ENCODE data around the gene L3MBTL3.

DNA sequence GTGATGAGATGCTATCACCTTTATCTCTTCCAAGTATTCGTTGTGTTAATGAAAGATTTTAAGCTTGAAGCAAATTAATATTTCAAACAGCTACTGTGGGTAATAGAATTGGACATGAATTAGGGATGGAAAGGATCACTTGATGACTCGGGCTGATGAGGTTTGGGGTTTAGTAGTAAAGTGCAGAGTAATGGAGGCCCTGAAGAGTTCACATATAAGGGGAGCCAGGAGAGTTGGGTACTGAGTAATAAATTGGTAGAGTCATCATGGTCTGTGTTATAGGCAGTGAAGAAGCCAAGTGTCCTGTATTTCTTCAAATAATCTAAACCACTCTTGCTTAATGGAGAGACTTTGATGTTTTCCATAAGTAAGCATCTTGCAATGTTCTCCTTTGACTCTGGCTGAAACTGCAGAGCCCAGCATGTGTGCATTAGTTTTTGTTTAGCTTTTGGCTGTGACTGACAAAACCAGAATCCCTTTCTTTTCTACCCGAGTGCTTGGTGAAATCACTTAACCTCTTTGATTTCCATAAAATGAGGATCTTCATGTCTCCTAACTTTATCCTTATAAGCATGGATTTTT lies 57.6 kb downstream of the L3MBTL3 start:
- TF ChIP-seq, protein P1, sequence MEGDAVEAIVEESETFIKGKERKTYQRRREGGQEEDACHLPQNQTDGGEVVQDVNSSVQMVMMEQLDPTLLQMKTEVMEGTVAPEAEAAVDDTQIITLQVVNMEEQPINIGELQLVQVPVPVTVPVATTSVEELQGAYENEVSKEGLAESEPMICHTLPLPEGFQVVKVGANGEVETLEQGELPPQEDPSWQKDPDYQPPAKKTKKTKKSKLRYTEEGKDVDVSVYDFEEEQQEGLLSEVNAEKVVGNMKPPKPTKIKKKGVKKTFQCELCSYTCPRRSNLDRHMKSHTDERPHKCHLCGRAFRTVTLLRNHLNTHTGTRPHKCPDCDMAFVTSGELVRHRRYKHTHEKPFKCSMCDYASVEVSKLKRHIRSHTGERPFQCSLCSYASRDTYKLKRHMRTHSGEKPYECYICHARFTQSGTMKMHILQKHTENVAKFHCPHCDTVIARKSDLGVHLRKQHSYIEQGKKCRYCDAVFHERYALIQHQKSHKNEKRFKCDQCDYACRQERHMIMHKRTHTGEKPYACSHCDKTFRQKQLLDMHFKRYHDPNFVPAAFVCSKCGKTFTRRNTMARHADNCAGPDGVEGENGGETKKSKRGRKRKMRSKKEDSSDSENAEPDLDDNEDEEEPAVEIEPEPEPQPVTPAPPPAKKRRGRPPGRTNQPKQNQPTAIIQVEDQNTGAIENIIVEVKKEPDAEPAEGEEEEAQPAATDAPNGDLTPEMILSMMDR (IDR thresholded peaks at IDR 0.05; ENCODE audit: insufficient read depth, low read length, poor library complexity, severe bottlenecking) = no peak
- no peak for TF ChIP-seq EZH2phosphoT487 (conservative IDR thresholded peaks at IDR 0.05; ENCODE audit: low read length)

All from SU-DHL-6 (cell line).